Measurements from ENCODE around the gene TBC1D22A. TPM values are rescaled to one million over a fixed set of nuclear protein-coding genes. Genes with fewer than 3 reads are reported as not detected.
A peak's percentile ranks its signal among the peaks of the same experiment; 100 is the strongest.

TBC1D22A gene
- total RNA-seq, 1 experiment from 2014 or later: 27.6 TPM

- H3K27ac Mint-ChIP-seq (ENCODE audit: unreplicated experiment): no peak overlapping the region
- CTCF ChIA-PET: interaction anchor here (1.3 kb wide), 1 partner anchor 39 kb away, joined by 5 read pairs; no protein-coding TSS in a partner anchor
- intact Hi-C loops (cut with micrococcal nuclease; ENCODE audit: unreplicated experiment): no loop called here
Observed at GRCh38 chr22:46798041-46798365, 35.6 kb downstream of the TBC1D22A start.

GRCh38 chr22:46798366-46799350, 36.2 kb downstream of the TBC1D22A start:
- H3K27me3 Mint-ChIP-seq (ENCODE audit: unreplicated experiment): no peaks in the 10 kb centered on the region
- intact Hi-C loops (cut with micrococcal nuclease; ENCODE audit: unreplicated experiment): no loop called here
- peaks cover 21% of the 10 kb centered on the region for H3K4me1 Mint-ChIP-seq (ENCODE audit: low read depth, unreplicated experiment)
- CTCF ChIA-PET: interaction anchor here (0.7 to 1.3 kb wide), 8 partner anchors 25 to 198 kb away, joined by 3 to 5 read pairs (median 3); partner anchors contain the start of gene TBC1D22A
- no peak overlapping the region for H3K27ac Mint-ChIP-seq (ENCODE audit: unreplicated experiment)
- H3K4me3 Mint-ChIP-seq (ENCODE audit: low read depth, unreplicated experiment): no peak overlapping the region
- peak; percentile 97 for TF ChIP-seq CTCF (IDR thresholded peaks at IDR 0.05; ENCODE audit: unreplicated experiment)
- H3K9me3 Mint-ChIP-seq (ENCODE audit: low read depth, unreplicated experiment): no peaks in the 10 kb centered on the region
- peaks cover 21% of the 10 kb centered on the region for H3K36me3 Mint-ChIP-seq (ENCODE audit: insufficient read depth, unreplicated experiment)
- no TSS peak for BruUV-seq (replicated peaks)
- peak; percentile 87 for DNase-seq

More at GRCh38 chr22:46798041-46798365, 35.6 kb downstream of the TBC1D22A start:
- Mint-ChIP-seq H3K9me3 (ENCODE audit: low read depth, unreplicated experiment) (no peaks in the 10 kb centered on the region), H3K27me3 (ENCODE audit: unreplicated experiment) (no peaks in the 10 kb centered on the region), H3K36me3 (ENCODE audit: insufficient read depth, unreplicated experiment) (peaks cover 21% of the 10 kb centered on the region), H3K4me1 (ENCODE audit: low read depth, unreplicated experiment) (peaks cover 21% of the 10 kb centered on the region), H3K4me3 (ENCODE audit: low read depth, unreplicated experiment) (no peak overlapping the region)
- no TSS peak for BruUV-seq (replicated peaks)
- no peak for DNase-seq
- TF ChIP-seq CTCF (IDR thresholded peaks at IDR 0.05; ENCODE audit: unreplicated experiment): no peak

GRCh38 chr22:46799626-46800025, 37.2 kb downstream of the TBC1D22A start:
- H3K27me3 Mint-ChIP-seq (ENCODE audit: unreplicated experiment): no peaks in the 10 kb centered on the region
- peaks cover 21% of the 10 kb centered on the region for H3K4me1 Mint-ChIP-seq (ENCODE audit: low read depth, unreplicated experiment)
- TF ChIP-seq CTCF (IDR thresholded peaks at IDR 0.05; ENCODE audit: unreplicated experiment): no peak
- H3K4me3 Mint-ChIP-seq (ENCODE audit: low read depth, unreplicated experiment): no peak overlapping the region
- H3K9me3 Mint-ChIP-seq (ENCODE audit: low read depth, unreplicated experiment): no peaks in the 10 kb centered on the region
- H3K27ac Mint-ChIP-seq (ENCODE audit: unreplicated experiment): no peak overlapping the region
- no TSS peak for BruUV-seq (replicated peaks)
- H3K36me3 Mint-ChIP-seq (ENCODE audit: insufficient read depth, unreplicated experiment): peaks cover 15% of the 10 kb centered on the region
- DNase-seq: no peak
- CTCF ChIA-PET: no interaction called here
- intact Hi-C loops (cut with micrococcal nuclease; ENCODE audit: unreplicated experiment): no loop called here

GRCh38 chr22:46800102-46800857, 37.8 kb downstream of the TBC1D22A start:
- peaks cover 14% of the 10 kb centered on the region for H3K36me3 Mint-ChIP-seq (ENCODE audit: insufficient read depth, unreplicated experiment)
- CTCF ChIA-PET: interaction anchor here (0.9 kb wide), 1 partner anchor 10 kb away, joined by 3 read pairs; no protein-coding TSS in a partner anchor

More at GRCh38 chr22:46800102-46800857, 37.8 kb downstream of the TBC1D22A start:
- no peaks in the 10 kb centered on the region for H3K27me3 Mint-ChIP-seq (ENCODE audit: unreplicated experiment)
- TF ChIP-seq CTCF (IDR thresholded peaks at IDR 0.05; ENCODE audit: unreplicated experiment): no peak
- DNase-seq: no peak
- no peak overlapping the region for H3K4me3 Mint-ChIP-seq (ENCODE audit: low read depth, unreplicated experiment)
- no peaks in the 10 kb centered on the region for H3K9me3 Mint-ChIP-seq (ENCODE audit: low read depth, unreplicated experiment)
- BruUV-seq (replicated peaks): no TSS peak
- peaks cover 21% of the 10 kb centered on the region for H3K4me1 Mint-ChIP-seq (ENCODE audit: low read depth, unreplicated experiment)
- intact Hi-C loops (cut with micrococcal nuclease; ENCODE audit: unreplicated experiment): no loop called here
- H3K27ac Mint-ChIP-seq (ENCODE audit: unreplicated experiment): no peak overlapping the region
